GM12875 (cell line): ENCODE results near the gene ARID1B.

ENCODE experiments used
- H3K4me3 ChIP-seq: one replicate; pipeline ENCODE4 v1.5.1; 2011; ENCODE audit warnings: low read depth, low read length, control low read depth
- CTCF ChIP-seq: IDR thresholded peaks from 2 replicates; pipeline ENCODE4 v1.5.1; 2011; ENCODE audit warnings: low read depth, mild to moderate bottlenecking, control low read depth, inconsistent platforms, low read length, moderate library complexity, borderline replicate concordance; ENCODE audit not compliant: insufficient read depth

Gene ARID1B

GRCh38 chr6:156934069-156934460 is 156.9 kb downstream of the ARID1B start:
- H3K4me3 ChIP-seq: no peak overlapping the region
- TF ChIP-seq CTCF: no peak

- H3K4me3 ChIP-seq: no peak overlapping the region
- no peak for TF ChIP-seq CTCF
These were observed 157.8 kb downstream of the ARID1B start for GRCh38 chr6:156935000-156935399.

GRCh38 chr6:156938143-156938542 is 161.0 kb downstream of the ARID1B start:
- TF ChIP-seq CTCF: no peak

DNA sequence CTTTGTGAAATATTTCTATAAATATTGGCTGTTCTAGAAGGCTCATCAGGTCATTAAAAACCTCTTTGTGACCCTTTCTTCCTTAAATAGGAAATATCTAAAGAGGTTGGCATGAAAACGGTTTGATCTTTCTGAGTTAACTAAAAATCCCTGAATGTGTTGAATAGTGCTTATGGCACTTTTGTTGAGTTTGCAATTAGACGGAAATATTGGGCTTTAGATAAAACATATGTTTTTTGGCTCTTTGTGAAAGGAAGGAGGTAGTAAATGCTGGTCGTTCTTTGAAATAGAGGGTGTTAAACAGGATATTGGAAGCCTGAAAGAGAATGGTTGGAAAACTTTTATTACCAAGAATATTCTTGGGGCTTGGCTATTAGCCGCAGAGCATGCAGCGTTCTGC is 163.0 kb downstream of the ARID1B start:
- H3K4me3 ChIP-seq: no peak overlapping the region
- TF ChIP-seq CTCF: no peak

More at GRCh38 chr6:156938143-156938542, 161.0 kb downstream of the ARID1B start:
- no peak overlapping the region for H3K4me3 ChIP-seq

- no peak for TF ChIP-seq CTCF
- no peak overlapping the region for H3K4me3 ChIP-seq
These were observed 165.1 kb downstream of the ARID1B start for GRCh38 chr6:156942266-156942665.

GRCh38 chr6:156943166-156943565 is 166.0 kb downstream of the ARID1B start:
- TF ChIP-seq CTCF: no peak
- no peak overlapping the region for H3K4me3 ChIP-seq

GRCh38 chr6:156943816-156944215 is 166.6 kb downstream of the ARID1B start:
- TF ChIP-seq CTCF: no peak
- H3K4me3 ChIP-seq: no peak overlapping the region
